GM19238 (cell line): ENCODE data around the gene FARP1.

Experiments used
- DNase-seq: peaks from one replicate; pipeline ENCODE4 v3.0.0; 2011; ENCODE audit warnings: low spot score; ENCODE audit not compliant: insufficient read length

Gene FARP1

DNA sequence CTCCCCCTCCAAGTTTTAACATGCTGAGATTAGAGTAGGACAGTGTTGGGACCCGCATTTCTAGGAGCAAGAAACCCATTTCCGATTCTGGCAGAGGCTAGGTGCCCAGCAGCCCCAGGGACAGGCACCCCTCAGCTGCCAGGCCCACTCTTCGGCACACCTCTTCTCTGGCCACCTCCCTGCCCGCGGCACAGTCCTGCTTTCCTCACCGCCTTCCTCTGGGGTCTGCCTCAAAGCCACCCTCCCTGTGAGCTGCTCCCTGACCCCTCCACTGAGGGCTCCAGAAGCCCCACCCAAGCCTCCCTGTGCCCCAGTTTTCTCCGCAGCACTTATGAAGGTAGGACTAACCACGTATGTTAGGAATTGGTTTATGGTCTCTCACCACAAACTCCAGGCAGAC lies 354.1 kb downstream of the FARP1 start:
- DNase-seq, result no peak

DNA sequence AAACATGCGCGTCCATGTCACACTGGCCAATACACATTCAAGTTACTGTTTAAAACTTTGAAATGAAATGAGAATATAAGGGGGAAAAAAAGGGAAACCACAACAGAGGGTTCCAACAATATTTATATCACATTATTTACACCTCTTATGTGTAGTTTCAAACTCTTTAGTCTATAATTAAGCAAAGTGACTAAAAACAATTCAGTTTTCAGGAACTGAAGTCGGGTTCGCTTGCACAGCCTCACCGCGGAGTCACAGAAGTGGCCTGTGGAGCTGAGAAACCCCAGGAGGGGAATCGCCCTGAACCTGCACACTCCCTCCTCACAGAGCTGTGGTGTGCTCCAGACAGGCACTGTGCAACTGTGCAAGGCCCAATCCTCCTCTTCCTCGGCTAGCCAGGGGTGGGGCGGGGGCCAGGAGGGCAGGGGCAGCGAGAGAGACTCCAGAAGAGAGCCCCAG lies 358.1 kb downstream of the FARP1 start:
- DNase-seq, result no peak

DNA sequence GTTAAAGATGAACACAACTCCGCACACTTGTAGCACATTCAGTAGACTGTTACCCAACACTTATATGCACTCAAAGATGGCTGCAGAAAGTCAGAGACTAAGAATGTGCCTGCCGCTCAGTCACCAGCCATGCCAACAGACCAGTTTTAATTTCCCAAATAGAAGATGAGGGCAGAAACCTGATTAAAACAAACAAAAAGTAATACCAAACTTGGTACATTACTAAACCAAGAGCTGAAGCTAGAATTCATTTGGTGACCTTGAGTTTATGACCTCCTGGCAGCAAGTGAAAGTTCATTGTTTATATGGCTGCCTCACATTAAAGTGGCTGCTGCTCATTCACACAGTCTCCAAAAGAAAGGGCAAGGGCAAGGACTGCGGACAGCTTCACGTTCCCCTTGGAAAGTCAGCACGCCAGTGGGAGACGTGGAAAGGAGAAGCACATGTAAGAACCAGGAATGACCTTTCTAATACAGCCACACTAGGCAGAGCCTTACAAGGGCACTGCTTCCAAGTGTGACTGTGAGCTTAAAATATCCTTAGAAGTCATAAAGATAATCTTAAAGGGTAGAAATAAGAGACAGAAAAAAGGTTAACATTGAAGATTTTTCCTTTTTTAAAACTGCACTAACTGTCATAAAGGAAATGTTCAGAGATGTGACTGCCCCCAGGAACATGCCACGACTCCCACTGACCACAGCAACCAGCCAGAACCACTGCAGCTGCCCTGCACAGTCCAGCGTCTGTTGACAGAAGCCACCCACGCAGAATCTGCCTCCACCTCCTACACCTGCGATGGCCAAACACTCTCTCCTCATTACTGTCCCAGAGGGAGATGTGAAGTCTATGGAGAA lies 360.5 kb downstream of the FARP1 start:
- no peak for DNase-seq

DNA sequence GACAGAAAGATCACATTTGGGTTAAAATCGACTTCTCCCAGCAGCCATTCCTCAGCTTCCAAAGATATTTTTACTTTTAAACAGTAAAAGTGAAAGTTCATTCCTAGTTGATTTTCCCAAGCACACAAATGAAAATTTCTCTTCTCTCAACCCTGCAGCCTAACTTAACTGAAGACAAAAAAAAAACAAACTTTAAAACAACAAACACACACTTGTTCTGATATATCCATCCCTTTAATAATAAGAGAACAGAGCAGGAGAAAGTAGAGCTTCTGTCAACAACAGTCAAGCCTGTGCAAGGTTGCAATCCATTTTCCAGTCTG lies 361.1 kb downstream of the FARP1 start:
- no peak for DNase-seq

DNA sequence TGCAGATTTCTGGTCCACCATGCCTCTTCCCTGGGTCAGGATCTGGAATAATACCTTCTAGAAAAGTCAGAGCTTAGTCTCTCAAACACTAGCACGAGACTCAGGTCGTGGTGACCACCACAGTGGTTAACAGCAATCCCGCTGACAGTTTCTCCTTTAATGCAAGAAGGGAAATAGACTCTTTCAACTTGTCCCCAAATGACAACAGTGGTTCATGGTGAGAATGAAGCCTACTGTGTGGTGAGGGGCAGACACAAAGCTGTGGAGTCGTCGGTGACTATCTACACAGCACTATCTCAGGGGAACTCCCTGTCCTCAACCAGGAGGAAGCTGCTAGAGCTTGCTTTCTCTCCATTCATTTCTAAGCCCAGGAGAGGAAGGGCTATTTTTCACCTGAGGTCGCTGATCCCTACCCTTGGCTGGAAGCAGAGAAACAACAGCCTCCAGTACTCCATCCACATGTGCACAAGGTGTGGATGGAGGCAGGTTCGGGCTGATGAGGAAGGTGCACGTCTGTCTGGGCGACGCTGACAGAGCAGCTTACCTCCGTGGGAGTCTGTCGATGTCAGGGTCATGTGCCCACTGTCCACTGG lies 361.6 kb downstream of the FARP1 start:
- no peak for DNase-seq
